ENCODE results near the gene CAMK2B.

DNA sequence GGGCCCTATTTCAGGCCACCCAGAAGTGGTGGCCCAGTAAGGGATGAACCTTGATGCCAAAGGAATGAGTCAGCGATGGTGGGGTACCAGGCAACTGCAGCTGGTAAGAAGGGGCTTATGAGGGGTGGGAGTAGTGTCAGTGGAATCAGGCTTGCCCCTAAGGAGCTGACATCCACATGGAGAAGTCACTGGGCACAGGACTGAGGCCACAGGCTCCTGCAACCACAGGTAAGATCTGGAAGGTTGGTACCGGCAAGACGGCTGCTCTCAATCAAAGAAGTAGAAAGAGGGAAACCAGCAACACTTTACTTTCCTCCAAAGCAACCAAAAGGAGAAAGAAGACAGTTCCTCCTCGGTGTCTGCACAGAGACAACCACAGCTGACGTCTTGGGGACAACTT lies 138.7 kb downstream of the CAMK2B start:
- TF ChIP-seq, protein P1, sequence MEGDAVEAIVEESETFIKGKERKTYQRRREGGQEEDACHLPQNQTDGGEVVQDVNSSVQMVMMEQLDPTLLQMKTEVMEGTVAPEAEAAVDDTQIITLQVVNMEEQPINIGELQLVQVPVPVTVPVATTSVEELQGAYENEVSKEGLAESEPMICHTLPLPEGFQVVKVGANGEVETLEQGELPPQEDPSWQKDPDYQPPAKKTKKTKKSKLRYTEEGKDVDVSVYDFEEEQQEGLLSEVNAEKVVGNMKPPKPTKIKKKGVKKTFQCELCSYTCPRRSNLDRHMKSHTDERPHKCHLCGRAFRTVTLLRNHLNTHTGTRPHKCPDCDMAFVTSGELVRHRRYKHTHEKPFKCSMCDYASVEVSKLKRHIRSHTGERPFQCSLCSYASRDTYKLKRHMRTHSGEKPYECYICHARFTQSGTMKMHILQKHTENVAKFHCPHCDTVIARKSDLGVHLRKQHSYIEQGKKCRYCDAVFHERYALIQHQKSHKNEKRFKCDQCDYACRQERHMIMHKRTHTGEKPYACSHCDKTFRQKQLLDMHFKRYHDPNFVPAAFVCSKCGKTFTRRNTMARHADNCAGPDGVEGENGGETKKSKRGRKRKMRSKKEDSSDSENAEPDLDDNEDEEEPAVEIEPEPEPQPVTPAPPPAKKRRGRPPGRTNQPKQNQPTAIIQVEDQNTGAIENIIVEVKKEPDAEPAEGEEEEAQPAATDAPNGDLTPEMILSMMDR (conservative IDR thresholded peaks at IDR 0.05; ENCODE audit: low read depth, low read length): no peak
- no peak for TF ChIP-seq EZH2 (IDR thresholded peaks at IDR 0.05; ENCODE audit: borderline replicate concordance, low read depth, low read length, poor library complexity, severe bottlenecking)
